Activated CD4-positive, alpha-beta T cell treated with anti-CD3 and anti-CD28 coated beads for 24 hours (primary cell): ENCODE data around the gene NDFIP1.
"Not testable (repeated sequence)": the region's sequence is repeated elsewhere in the genome, so short reads cannot be mapped to it uniquely, and the experiment has no call there.

ENCODE experiments used
- DNase-seq, 2 donors: peaks; one replicate each; pipeline ENCODE4 v3.0.0-alpha.2; 2020; ENCODE audit warnings: low read depth in 2 of 2

Gene NDFIP1, protein sequence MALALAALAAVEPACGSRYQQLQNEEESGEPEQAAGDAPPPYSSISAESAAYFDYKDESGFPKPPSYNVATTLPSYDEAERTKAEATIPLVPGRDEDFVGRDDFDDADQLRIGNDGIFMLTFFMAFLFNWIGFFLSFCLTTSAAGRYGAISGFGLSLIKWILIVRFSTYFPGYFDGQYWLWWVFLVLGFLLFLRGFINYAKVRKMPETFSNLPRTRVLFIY

DNA sequence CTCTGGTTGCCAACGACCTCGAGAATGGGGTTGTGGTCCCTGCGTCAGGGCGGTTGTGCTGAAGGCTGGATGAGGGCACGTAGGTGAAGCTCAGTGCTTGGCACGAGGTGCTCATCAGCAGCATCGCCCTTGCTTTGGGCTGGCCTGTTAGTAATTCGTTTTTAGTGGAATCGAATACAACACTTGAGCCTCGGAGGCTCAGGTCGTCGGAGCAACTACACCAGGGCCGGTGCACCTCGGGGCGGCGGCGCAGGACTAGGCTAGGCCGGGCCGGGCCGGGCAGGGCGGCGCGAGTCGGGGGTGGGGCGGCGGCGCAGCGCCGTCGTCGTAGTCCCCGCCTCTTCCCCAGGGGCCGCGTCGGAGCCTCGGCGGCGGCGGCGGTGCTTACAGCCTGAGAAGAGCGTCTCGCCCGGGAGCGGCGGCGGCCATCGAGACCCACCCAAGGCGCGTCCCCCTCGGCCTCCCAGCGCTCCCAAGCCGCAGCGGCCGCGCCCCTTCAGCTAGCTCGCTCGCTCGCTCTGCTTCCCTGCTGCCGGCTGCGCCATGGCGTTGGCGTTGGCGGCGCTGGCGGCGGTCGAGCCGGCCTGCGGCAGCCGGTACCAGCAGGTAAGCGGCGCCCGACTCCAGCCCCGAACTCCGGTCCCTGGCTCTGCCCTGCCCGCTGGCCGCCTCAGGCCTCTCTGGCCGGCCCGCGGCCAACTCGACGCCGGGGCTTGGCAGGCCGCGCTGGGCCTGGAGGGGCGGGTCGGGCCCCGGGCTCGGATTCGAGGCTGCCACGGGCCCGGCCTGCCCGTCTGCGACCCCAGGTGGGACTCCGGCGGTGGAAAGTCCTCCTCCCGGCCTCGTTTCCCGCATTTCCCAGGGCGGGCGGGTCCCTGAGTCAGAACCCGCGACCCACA, at the start of gene NDFIP1:
TSS of gene NDFIP1 (plus strand) at position 348 of the 899 bp plus-strand sequence. CDS start at position 544, 196 bp downstream.
- DNase-seq, result peak; percentile 74

DNA sequence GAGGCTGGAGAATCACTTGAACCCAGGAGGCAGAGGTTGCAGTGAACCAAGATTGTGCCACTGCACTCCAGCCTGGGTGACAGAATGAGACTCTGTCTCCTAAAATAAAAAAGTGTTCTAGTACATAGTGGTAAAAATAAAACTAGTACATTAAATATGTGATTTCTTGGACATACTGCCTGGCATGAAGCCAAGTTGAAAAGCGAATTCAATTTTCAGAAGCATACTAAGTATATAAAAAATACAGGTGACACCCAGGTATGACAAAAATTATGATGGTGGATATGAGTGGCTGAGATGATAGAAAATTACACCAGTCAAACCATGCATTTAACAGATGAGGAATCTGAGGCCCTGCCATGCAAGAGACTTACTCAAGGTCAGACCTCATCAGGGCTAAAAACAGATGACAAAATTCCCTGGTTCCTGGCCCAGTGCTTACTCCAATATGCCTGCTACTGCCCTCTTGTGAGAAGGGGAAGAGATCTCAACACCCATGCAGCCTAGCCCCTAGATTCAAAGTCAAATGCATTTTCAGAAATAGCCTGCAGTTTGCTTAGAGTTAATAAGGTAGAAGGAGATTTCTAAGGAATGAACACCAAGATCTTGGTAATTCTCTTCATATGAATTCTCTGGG, 49.2 kb upstream of the NDFIP1 start:
- DNase-seq, result no peak

DNA sequence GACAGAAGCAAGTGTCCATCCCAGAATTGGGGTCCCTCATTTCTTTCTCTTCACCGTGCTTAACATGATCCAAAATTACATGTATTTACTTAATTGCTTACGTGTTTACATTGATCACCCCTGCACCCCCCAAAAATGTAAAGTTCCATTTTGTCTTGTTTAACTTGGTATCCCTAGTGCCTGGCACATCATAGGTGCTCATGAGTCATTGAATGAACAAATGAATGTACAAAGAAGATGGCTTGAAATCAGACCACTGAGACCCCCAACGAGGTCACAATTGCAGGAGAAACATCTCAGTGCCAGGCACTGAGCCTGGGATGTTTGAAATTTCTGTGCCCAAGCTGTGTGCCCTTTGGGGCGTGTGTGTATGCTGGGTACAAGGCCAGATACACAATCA, 45.2 kb upstream of the NDFIP1 start:
- DNase-seq, result no peak

DNA sequence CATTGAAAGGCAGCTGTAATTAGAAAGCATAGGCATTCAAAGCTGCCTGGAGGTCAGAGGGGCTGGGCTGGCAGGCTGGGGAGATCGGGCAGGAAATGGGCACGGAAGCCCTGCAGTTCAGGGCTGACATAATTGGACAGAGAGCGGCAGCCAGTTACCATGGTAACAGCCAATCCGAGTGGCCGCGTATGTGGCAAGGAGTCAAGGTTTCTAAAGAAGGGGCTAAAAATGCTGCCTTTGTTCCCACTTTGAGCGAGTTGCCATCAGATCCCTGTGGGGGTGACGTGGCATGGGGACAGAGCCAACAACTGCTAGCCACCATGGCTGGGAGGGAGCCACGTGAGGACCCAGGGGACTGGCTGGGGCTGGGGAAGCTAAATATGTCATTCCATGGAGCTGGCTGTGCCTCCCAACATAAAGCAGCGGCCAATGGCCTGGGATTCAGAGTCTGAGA, 44.7 kb upstream of the NDFIP1 start:
- no peak for DNase-seq

DNA sequence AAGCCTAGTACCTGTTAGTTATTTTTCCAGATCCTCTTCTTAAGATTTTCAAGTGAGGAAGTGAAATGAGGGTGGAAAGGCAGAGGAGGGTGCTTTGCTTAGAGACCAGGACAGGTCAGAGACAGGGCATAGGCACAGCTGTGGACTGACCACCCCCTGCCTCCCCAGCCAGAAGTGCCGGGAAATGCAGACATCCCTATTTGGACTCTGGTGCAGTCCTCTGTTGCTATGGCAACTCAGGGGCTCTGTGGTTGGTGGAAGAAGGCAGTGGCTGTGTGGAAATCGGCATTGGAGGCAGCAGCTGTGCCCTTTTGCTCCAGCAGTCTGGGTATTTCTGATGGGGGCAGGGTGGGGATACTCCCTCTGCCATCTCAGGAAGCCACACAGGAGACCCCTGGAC, 43.3 kb upstream of the NDFIP1 start:
- no peak for DNase-seq

DNA sequence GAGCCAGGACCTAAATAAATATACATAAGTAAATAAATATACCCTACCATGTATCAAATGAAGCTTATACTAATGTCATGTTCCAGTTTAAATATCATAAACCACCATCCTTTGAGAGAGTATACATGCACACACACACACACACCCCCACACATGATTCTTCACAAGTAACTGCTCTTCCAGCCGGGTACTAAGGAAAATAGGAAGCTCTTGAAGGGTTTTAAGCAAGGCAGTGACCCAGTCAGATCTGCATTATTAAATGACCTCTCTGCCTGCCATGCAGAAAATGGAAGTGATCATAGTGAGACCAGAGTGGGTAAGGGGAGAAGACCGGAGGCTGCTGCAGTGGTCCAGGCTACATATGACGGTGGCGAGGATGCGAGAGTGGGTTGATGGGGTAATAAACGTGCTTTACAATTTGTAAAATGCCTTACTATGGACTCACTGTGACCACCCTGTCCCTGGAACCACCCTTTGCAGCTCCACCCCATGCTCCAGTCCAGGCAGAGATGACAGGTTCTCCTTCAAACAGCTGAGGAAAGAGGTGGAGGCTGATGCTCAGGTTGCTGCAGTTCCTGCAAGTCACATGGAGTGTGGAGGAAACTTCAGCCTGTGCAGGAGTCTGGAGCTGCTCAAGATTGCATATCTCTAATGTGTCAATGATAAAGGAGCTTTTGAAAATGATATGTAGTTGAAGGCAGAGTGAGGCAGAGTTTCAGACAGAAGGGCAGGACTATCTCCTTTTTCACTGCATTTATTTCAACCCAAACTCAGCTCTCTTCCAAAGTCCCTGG, 38.8 kb upstream of the NDFIP1 start:
- no peak for DNase-seq

DNA sequence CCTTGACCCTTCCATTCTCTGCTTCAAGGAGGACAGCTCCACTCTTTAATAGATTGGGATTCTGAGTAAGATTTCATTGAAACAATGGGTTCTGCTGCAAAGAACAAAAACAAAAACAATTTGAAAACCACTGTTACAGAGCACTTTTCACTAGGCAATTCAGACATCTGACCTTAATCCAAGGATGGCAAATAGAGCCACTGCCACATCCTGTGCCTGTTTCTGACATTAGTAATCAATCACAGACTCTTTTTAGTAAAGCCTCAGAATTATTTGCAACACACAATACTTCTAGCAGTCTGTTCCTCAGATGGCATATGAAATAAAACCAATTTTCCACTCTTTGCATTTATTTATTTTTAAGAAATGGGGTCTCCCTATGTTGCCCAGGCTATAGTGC, 37.8 kb upstream of the NDFIP1 start:
- DNase-seq, result no peak

DNA sequence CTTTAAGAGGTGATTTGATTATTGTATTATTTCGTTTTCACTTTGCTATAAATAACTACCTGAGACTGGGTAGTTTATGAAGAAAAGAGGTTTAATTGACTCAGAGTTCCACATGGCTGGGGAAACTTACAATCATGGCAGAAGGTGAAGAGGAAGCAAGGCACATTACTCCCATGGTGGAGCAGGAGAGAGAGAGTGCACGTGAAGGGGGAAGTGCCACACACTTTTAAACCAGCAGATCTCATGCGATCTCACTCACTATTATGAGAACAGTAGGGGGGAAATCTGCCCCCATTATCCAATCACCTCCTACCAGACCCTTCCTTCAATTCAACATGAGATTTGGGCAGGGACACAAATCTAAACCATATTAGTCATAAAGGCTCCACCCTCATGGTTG, 36.1 kb upstream of the NDFIP1 start:
- DNase-seq, result no peak

DNA sequence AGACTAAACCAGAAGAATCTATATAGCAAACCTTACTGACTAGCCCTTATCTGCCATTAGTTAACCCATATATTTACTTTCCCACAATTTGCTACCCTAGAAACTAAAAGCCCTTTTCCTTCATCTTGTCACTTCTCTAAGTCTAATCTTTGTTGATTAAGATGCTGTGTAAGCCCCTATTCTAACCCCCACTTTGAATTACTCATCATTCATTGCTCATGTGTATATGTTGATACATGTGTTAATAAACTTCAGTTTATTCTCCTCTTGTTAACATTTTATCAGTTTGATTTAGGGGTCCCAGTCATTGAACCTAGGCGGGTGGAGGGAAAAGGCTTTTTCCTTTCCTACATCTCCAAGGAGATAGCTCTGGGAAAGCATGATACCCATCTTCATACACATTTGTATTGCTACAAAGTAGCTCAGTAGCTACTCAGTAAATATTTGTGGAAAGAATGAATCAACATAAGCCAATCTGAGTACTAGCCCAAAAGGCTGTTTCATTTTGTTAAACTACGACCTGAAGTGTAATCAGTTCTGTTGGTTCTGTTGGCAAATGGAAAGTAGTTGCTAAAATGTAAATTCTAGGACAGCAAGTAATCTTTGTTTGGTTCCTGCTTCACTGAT, 35.1 kb upstream of the NDFIP1 start:
- no peak for DNase-seq

DNA sequence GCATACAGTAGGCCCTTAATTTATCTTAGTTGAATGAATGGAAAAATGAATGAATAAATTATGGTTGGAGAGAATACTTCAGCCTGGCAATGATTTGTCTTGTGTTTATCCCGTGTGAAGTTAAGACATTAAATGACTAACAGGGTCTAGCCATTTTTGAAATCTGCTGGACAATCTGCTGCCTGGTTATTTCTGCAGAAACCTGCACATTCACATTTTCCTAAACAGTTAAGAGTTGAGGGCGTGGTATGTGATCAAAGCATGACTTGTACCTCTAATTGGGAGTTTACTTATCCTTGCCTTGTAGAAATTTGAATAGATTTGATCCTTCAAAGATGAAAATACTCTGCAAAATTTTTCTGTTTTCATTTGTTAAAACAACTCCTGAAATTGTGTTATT, 34.6 kb upstream of the NDFIP1 start:
- DNase-seq, result no peak

DNA sequence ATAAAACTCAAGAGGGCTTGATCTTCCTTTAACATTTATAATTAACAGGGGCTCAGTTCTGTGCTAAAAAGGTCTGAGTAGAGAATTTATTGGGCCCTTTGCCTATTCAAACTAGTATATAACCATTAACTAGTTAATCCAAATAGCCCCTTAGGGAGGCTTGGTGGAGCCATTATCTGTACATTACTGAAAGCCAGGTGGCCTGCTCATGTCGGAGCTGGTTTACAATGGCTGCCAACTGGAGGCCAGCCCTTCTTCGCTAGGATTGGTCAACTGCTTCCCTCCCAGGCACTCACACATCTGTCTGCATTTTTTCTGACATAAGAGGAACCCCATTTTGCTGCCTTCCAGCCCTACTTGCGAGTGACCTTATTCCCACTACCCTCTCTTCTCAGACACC, 30.4 kb upstream of the NDFIP1 start:
- DNase-seq, result no peak

DNA sequence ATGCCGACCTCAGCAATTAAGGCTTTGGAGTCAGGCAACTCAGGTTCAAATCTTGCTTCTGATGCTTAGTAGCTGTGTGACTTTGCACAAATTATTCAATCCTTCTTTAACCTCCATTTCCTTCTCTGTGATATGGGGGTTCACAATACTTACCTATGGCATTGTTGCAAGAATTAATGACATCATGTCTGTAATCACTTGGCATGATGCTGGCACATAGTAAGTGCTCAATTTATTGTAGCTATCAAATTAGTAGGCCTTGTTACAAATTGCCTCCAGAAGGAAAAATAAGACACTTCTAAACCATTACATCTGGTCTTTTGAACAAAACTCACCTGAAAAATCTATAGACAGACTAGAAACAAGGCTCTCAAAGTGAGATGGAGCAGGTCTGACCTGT, 29.9 kb upstream of the NDFIP1 start:
- DNase-seq, result no peak

DNA sequence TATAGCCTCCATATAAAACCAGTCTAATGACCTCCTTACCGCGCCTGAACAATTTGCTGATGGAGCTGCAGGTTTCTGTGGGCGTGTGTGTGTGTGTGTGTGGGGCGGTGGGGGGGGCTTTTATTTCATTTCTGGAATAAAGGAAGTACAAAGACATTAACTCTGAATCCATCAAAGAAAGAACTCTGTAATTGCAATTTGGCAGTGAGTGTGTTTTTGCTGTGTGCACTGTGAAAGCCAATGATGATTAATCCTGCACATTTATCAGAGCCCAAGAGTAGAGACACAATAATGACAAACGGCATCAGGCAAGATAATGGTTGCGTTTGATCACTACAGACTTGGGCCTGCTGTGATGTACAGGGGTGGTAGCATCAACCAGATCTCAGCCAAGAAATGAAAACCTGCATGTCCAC, 29.3 kb upstream of the NDFIP1 start:
- no peak for DNase-seq

DNA sequence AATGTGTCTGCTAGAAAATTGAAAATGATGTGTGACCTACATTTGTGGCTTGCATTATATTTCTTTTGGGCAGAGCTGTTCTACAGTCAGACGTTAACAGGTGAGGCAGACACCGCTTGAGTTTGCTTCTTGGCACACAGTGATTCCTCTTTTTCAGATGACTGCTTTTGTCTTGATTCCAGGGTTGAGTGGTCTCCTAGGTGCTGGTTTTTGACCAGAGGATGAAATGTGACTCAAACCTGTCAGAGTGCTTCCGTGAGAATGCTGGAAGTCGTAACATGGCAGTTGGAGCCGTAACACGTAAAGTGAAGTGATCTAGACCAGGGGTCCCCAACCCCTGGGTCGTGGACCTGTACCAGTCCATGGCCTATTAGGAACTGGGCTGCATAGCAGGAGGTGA, 28.3 kb upstream of the NDFIP1 start:
- no peak for DNase-seq

DNA sequence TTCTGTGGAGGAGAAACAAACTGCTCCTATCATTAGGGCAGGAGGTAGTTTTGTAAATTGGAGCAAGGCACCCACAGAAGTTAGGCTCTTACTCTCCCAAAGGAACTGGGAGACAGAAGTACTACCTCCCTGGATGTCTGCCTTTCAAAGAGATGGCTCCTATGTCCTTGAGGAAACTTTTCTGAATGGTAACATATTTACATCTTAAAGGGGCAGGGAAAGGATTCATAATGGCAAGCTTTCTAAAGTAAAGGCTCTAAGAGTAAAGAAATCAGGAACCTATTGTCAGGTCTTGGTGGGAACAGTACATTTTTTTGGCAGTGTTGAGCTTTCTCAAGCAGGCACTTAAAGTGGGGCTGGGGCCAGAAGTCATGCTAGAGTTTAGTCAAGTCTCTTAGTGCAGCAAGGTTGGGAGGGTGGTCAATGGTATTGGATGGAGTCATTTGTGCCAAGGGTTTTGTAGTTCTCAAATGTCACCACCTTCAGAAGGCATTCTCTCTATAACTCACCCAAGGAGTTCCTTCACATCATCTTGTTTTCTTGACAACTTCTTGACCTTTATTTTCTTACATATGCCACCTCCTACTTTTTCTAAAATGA, 26.3 kb upstream of the NDFIP1 start:
- no peak for DNase-seq

DNA sequence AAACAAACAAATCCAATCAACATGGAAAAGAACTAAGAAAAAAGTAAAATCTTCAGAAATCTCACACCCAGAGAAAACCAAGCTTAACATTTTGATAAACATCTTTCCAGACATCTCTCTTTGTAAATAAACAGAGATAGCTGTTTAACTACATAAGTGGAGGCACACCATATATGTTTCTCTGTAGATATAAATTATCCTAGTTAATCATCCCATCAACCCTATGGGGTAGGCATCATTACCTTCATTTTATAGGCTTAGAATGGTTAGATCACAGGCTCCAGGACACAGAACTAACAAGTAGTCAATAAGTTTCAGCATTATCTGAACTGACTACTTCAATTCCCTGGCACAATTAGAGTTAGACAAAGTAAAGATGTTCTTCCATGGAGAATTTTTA, 22.4 kb upstream of the NDFIP1 start:
- DNase-seq, result no peak

DNA sequence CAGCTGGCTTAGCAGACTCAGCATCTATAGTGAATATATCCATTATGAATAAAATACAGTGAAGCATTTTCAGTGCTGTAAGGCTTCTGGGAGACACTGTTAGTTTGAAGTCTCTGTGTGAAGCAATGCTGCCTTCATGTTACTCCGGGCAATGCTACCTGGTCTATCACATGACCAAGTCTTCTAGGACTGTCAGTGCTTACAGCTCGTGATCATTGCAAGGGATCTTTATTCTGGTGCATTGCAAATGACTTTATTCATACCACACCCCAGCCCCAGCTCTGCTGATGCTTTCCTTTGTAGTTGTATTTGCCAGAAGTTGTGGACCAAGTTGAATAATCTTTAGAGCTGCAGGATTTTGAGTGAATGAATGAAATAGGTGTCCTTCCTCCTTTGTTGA, 21.9 kb upstream of the NDFIP1 start:
- DNase-seq, result no peak

DNA sequence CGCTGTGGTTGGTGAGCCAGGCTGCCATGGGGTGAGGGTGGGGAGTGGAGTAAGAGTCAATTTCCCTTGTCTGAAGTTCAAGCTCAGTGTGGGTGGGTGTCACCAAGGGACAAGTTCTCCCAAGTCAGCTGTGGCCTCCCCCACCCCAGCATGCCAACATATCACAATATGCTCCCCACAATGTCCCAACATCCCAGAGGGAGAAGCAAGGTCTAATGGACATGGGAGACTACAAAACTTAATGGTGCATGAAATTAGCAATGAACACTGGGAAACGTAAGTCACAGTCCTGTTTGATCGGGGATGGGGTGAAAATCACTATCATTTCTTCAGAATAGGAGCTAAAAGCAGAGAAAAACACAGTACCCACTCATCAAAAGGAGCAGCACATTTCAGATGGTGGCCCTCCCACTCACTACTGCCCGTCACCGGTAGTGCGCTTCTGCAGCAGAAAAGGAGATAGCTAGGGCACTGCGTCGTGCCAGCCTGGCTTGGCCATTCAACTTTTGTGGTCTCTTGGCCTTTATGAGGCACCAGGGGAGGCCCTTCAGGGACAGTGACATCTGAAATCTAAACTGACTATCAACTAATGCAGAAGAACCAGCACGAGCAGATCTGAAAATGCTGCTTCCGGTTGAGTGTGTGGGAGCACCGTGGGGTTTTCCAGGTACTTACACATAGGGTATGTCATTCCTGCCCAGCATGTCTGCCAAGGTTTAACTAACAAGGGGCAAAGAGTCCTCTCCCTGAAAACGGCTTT, 20.5 kb upstream of the NDFIP1 start:
- peak in 1 of 2 donors; percentile 33 for DNase-seq

DNA sequence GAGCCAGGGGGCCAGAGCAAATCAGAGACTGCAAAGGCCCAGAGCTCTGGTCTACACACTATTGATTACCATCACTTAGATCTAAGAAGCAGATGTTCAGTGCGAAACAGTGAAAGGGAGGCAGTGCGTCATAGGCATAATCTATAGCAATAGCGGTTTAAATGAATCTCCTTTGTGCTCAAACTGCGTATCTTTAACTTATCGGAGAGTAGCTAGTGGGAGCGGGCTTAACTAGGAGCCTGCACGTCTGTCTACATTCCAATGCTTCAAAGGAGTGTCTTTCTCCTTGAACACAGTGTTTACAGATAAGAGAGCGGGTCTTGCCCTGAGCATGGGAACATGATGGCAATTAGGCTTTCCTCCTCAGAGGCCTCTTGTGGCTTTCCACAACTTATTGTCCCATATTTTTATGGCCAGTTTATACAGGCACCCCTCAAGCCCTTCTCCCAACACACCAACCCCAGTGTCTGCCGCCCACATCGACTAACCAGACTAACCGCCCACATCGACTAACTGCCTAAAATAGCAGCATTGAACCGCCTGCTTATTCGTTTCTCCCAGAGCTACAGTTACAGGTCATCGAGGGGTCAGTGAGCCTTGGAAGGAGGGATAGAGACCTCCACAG, 19.6 kb upstream of the NDFIP1 start:
- DNase-seq, result not testable (repeated sequence)

DNA sequence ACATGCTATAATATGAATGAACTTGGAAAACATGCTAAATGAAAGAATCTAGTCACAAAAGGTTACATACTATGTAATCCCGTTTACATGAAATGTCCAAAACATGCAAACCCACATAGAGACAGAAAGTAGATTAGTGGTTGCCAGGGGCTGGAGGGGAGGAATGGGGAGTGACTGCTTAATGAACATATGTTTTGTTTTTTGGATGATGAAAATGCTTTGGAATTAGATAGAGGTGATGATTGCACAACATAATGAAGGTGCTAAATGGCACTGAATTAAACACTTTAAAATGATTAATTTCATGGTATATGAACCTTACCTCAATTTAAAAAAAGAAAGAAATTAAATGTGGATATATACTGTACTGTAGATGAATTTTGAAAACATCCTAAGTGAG, 17.6 kb upstream of the NDFIP1 start:
- DNase-seq, result no peak
